GM23338 (cell line): ENCODE results near the gene RPTOR.

Source experiments
- CTCF ChIP-seq, 2 experiments: fragments of 200-600 bp in 1 of 2; sonication (generic) in 1 of 2; conservative IDR thresholded peaks; 2 replicates each; pipeline versions ENCODE4 v1.5.1 to v1.6.1; 2016 to 2017; ENCODE audit warnings: antibody characterized with exemption in 2 of 2, low read depth in 2 of 2, mild to moderate bottlenecking in 2 of 2, moderate library complexity in 1 of 2
- EZH2 ChIP-seq: fragments of 200-600 bp; sonication (generic); IDR thresholded peaks from one replicate; pipeline ENCODE4 v1.8.0; 2017; ENCODE audit warnings: antibody characterized with exemption, mild to moderate bottlenecking, low read depth; ENCODE audit not compliant: unreplicated experiment
- EZH2phosphoT487 ChIP-seq: fragments of 200-600 bp; sonication (generic); IDR thresholded peaks from one replicate; pipeline ENCODE4 v1.8.1; 2018; ENCODE audit warnings: antibody characterized with exemption; ENCODE audit not compliant: unreplicated experiment
- POLR2AphosphoS5 ChIP-seq: IDR thresholded peaks from 2 replicates; pipeline ENCODE4 v1.6.1; 2016; ENCODE audit warnings: antibody characterized with exemption, low read depth
- REST ChIP-seq: IDR thresholded peaks from one replicate; pipeline ENCODE4 v1.6.1; 2018; ENCODE audit warnings: antibody characterized with exemption; ENCODE audit not compliant: unreplicated experiment

GRCh38 chr17:80594431-80595269, 50.0 kb downstream of the RPTOR start:
- TF ChIP-seq CTCF (conservative IDR thresholded peaks at IDR 0.05; ENCODE audit: low read depth in 2 of 2) (no peak), EZH2phosphoT487 (no peak), POLR2AphosphoS5 (no peak), REST (no peak), EZH2 (no peak)
